Esophagus muscularis mucosa (tissue), 4 donors: ENCODE results near the gene MAGI2. TPM values are rescaled to one million over a fixed set of nuclear protein-coding genes. Genes with fewer than 3 reads are reported as not detected.
"Not testable (repeated sequence)": the region's sequence is repeated elsewhere in the genome, so short reads cannot be mapped to it uniquely, and the experiment has no call there.

Experiments
- DNase-seq: peaks from one replicate; pipeline ENCODE4 v3.0.0-alpha.2; 2017; ENCODE audit errors: extremely low spot score
- H3K27ac ChIP-seq, 4 donors: fragments of 200-600 bp; sonication (generic); replicated peaks in 1 of 4; 1 replicate in 3 of 4; 2 replicates in 1 of 4; pipeline ENCODE4 v1.5.1; 2016 to 2019; ENCODE audit warnings: mild to moderate bottlenecking in 1 of 4
- H3K27me3 ChIP-seq, 4 donors: fragments of 200-600 bp; sonication (generic); one replicate each; pipeline versions ENCODE4 v1.5.1 to v1.6.0; 2016 to 2019
- H3K36me3 ChIP-seq, 4 donors: fragments of 200-600 bp; sonication (generic); one replicate each; pipeline ENCODE4 v1.5.1; 2016 to 2019
- H3K4me1 ChIP-seq, 4 donors: fragments of 200-600 bp; sonication (generic); one replicate each; pipeline ENCODE4 v1.5.1; 2016 to 2019
- H3K4me3 ChIP-seq, 4 donors: fragments of 200-600 bp; sonication (generic); 1 replicate in 2 of 4; 2 replicates in 2 of 4; pipeline ENCODE4 v1.5.1; 2016 to 2019; ENCODE audit warnings: mild to moderate bottlenecking in 4 of 4, moderate library complexity in 1 of 4
- H3K9me3 ChIP-seq, 4 donors: fragments of 200-600 bp; sonication (generic); 1 replicate in 3 of 4; 2 replicates in 1 of 4; pipeline ENCODE4 v1.5.1; 2016 to 2019
- EP300 ChIP-seq: sonication (generic); formaldehyde crosslinking; IDR thresholded peaks from one replicate; pipeline ENCODE4 v1.6.1; 2017; ENCODE audit warnings: antibody characterized with exemption
- POLR2A ChIP-seq: fragments of 450-650 bp; IDR thresholded peaks from one replicate; pipeline ENCODE4 v1.6.1; 2017; ENCODE audit warnings: antibody characterized with exemption, moderate library complexity, mild to moderate bottlenecking, low read depth
- POLR2AphosphoS5 ChIP-seq, 2 donors: sonication (generic); formaldehyde crosslinking; IDR thresholded peaks; one replicate each; pipeline ENCODE4 v1.6.1; 2017; ENCODE audit warnings: antibody characterized with exemption in 2 of 2
- WGBS: methylation state at CpG from one replicate; pipeline ENCODE4 v1.1.5; 2018; 5-methylcytosine and 5-hydroxymethylcytosine counted together
- intact Hi-C: fragments of 100-400 bp; cut with DNase I; formaldehyde crosslinking; loops from one replicate; pipeline ENCODE4 v1.15.1; 2023
- total RNA-seq, 4 donors: library from RNA; depleted of rRNA; stranded (reverse); fragments of >200 nt; gene quantifications; one replicate each; pipeline versions ENCODE4 v1.1.0 to v1.2.1, GENCODE V29; 2016
- TF ChIP-seq, protein P1 (sequence below), 3 experiments: fragments of 200-600 bp in 2 of 3; fragments of 450-650 bp in 1 of 3; sonication (generic) in 2 of 3; IDR thresholded peaks; one replicate each; pipeline ENCODE4 v1.5.1; 2017 to 2019; ENCODE audit warnings: antibody characterized with exemption in 3 of 3, mild to moderate bottlenecking in 2 of 3, moderate library complexity in 1 of 3

Gene MAGI2
- total RNA-seq, 4 donors from 2014 or later, result 14.4 to 22.3 (median 21.2) TPM

DNA sequence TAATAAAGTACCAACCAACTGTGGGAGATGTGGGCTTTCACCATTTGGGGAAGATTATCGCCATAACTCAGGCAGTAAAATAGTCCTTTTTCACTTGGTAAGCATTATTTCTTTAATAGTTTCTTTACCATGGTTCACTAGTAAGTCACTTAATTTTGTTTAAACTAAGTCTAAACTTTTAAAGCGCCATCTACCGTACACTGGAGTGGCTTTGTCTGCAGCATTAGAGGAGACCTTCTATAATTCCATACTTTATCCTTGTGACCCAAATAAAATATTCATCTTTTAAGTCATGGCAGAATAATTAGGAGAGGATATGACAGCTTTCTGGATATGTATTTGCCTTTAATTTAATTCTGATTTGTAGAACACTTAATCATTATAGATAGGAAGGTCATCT lies 468.0 kb downstream of the MAGI2 start:
- WGBS, result 74% methylated on average over 3 of the region's 3 CpGs
- Histone ChIP-seq H3K27me3 (no peaks in the 10 kb centered on the region), H3K27ac (no peak overlapping the region), H3K36me3 (no peaks in the 10 kb centered on the region), H3K4me1 (no peaks in the 10 kb centered on the region), H3K9me3 (no peaks in the 10 kb centered on the region), H3K4me3 (no peak overlapping the region)
- TF ChIP-seq EP300, result no peak
- TF ChIP-seq POLR2AphosphoS5 (IDR thresholded peaks at IDR 0.05), result no peak
- TF ChIP-seq, protein P1, sequence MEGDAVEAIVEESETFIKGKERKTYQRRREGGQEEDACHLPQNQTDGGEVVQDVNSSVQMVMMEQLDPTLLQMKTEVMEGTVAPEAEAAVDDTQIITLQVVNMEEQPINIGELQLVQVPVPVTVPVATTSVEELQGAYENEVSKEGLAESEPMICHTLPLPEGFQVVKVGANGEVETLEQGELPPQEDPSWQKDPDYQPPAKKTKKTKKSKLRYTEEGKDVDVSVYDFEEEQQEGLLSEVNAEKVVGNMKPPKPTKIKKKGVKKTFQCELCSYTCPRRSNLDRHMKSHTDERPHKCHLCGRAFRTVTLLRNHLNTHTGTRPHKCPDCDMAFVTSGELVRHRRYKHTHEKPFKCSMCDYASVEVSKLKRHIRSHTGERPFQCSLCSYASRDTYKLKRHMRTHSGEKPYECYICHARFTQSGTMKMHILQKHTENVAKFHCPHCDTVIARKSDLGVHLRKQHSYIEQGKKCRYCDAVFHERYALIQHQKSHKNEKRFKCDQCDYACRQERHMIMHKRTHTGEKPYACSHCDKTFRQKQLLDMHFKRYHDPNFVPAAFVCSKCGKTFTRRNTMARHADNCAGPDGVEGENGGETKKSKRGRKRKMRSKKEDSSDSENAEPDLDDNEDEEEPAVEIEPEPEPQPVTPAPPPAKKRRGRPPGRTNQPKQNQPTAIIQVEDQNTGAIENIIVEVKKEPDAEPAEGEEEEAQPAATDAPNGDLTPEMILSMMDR (IDR thresholded peaks at IDR 0.05), result no peak
- no peak for TF ChIP-seq POLR2A
- no peak for DNase-seq
- intact Hi-C loops, result no loop called here

DNA sequence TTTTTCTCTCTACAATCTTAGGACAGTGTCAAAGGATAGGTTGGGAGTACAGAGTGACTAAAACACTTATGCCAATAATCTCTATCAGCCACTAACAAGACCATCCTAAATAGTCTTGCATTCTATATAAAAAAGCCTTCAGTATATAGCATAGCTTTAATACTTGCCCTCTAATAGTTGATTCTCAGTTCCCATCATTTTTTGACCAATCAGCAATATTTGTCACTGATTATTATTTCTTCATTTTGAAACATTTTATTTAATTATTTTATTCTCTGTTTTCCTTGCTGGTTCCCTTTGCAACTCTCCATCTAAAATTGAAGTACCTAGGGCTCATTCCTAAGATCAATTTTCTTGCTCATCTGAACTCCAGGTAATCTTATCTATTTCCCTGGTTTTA lies 470.0 kb downstream of the MAGI2 start:
- TF ChIP-seq POLR2AphosphoS5 (IDR thresholded peaks at IDR 0.05) (no peak), POLR2A (no peak), EP300 (no peak)
- TF ChIP-seq, protein P1 (IDR thresholded peaks at IDR 0.05), result no peak
- Histone ChIP-seq H3K27me3 (no peaks in the 10 kb centered on the region), H3K4me3 (no peak overlapping the region), H3K27ac (no peak overlapping the region), H3K36me3 (no peaks in the 10 kb centered on the region), H3K4me1 (no peaks in the 10 kb centered on the region), H3K9me3 (no peaks in the 10 kb centered on the region)
- intact Hi-C loops, result no loop called here
- no peak for DNase-seq

DNA sequence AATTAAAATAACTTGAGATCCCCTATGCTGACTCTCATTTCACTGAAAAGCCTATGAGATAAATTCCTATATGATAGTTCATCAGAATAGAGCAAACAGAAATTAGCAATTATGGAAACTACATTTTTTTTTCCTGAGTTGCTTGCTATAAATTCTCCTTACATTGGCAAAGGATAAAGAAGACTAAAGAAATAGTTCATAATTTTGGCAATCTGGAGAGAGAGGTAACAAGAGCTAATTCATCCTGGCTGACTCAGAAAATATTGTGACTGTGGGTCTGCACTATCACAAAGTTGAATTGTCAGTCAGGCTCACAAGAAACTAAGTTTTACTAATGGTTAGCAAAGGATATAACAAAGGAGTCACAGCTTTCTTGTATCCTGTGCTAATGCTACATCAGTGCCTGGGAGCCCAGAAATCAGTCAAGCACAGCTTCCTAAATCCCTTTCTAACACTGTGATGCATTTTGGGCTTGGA lies 483.0 kb downstream of the MAGI2 start:
- intact Hi-C loops, result no loop called here
- TF ChIP-seq POLR2A, result no peak
- TF ChIP-seq EP300, result no peak
- no peak for TF ChIP-seq POLR2AphosphoS5 (IDR thresholded peaks at IDR 0.05)
- TF ChIP-seq, protein P1 (IDR thresholded peaks at IDR 0.05), result no peak
- Histone ChIP-seq H3K4me3 (no peak overlapping the region), H3K9me3 (no peaks in the 10 kb centered on the region), H3K27me3 (no peaks in the 10 kb centered on the region), H3K27ac (no peak overlapping the region), H3K4me1 (no peaks in the 10 kb centered on the region), H3K36me3 (no peaks in the 10 kb centered on the region)
- no peak for DNase-seq

DNA sequence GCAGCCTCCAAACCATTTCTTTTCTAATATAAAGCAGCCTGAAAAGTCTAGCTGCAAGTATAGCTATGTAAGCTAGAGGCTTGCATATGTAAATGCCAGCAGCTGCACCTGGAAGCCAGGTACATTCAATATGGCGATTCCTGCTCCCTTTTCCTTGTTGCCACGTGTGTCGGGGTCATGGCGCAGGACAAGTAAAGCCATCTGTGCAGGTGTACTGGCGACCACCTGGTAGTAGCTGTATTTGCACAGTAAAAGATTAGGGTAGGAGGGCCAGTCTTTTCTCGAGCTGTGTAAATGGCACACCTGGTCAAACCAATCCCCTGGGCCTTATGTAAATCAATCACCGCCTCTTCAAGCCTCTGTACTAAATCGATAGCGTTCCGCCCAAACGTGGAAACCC lies 484.5 kb downstream of the MAGI2 start:
- intact Hi-C loops, result no loop called here
- 95% methylated on average over 11 of the region's 11 CpGs for WGBS
- no peaks in the 10 kb centered on the region for H3K4me1 ChIP-seq
- no peak overlapping the region for H3K4me3 ChIP-seq
- H3K27me3 ChIP-seq, result no peaks in the 10 kb centered on the region
- no peaks in the 10 kb centered on the region for H3K36me3 ChIP-seq
- TF ChIP-seq POLR2A (no peak), EP300 (no peak), POLR2AphosphoS5 (IDR thresholded peaks at IDR 0.05) (no peak)
- TF ChIP-seq, protein P1 (IDR thresholded peaks at IDR 0.05), result no peak
- no peak for DNase-seq
- H3K27ac ChIP-seq, result no peak overlapping the region
- H3K9me3 ChIP-seq, result no peaks in the 10 kb centered on the region

DNA sequence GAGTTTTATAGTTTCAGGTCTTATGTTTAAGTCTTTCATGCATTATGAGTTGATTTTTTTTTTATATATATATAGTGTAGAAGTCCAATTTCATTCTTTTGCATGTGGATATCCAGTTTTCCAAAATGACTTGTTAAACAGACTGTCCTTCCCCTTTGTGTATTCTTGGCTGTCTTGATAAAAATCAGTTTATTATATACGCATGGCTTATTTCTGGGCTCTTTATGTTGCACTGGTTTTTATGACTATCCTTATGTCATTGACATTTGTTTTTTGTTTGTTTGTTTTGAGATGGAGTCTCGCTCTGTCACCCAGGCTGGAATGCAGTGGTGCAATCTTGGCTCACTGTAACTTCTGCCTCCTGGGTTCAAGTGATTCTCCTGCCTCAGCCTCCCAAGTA lies 485.9 kb downstream of the MAGI2 start:
- H3K27me3 ChIP-seq, H3K4me1 ChIP-seq, H3K4me3 ChIP-seq, DNase-seq, H3K27ac ChIP-seq, H3K36me3 ChIP-seq, H3K9me3 ChIP-seq, intact Hi-C loops: not testable (repeated sequence)
- 92% methylated on average over 2 of the region's 2 CpGs for WGBS
